Measurements from ENCODE around the gene DPP6. TPM values are rescaled to one million over a fixed set of nuclear protein-coding genes. Genes with fewer than 3 reads are reported as not detected.

DPP6 gene
- total and polyA plus RNA-seq, 2 of the 8 experiments (the other 6 are each of a cell fraction or from before 2014, with no cell fraction given): 4.7 to 6.8 TPM

GRCh38 chr7:154674191-154674590, 622.0 kb downstream of the DPP6 start:
- no peak overlapping the region for H3K4me2 ChIP-seq (ENCODE audit: insufficient read depth in 1 of 2, low read depth in 2 of 2, low read length in 2 of 2)
- H3K9me3 ChIP-seq (ENCODE audit: insufficient read depth in 2 of 2, low read depth in 1 of 2, low read length in 1 of 2): peaks cover 0 to 4% of the 10 kb centered on the region in 2 experiments; a peak in 1 of 4 replicates
- no peak overlapping the region for H2BK15ac ChIP-seq (ENCODE audit: low read length)
- H2BK20ac ChIP-seq (ENCODE audit: low read length): no peak overlapping the region
- no peak overlapping the region for H4K5ac ChIP-seq (ENCODE audit: insufficient read length, low read depth, low read length)
- no peak overlapping the region for H4K91ac ChIP-seq (replicated peaks; ENCODE audit: insufficient read length, low read length)
- peaks cover 0 to 2% of the 10 kb centered on the region in 2 experiments for H4K20me1 ChIP-seq (replicated peaks in 1 of 2; ENCODE audit: control insufficient read depth in 1 of 2, insufficient read depth in 2 of 2, low read length in 2 of 2)
- CTCF ChIA-PET (ENCODE audit: partially characterized antibody): interaction anchor here (1.2 to 1.9 kb wide), 2 partner anchors 19 to 25 kb away, joined by 3 to 6 read pairs; no protein-coding TSS in a partner anchor
- no peak overlapping the region for H3K9ac ChIP-seq (replicated peaks in 1 of 4; ENCODE audit: extremely low read depth in 1 of 4, low read depth in 3 of 4, low read length in 3 of 4)
- H3K4me3 ChIP-seq (ENCODE audit: extremely low read depth in 1 of 4, insufficient read depth in 2 of 4, low read depth in 3 of 4, low read length in 4 of 4): no peak overlapping the region
- H3K79me2 ChIP-seq (ENCODE audit: control insufficient read depth in 1 of 2, insufficient read depth in 2 of 2, low read length in 2 of 2): no peaks in the 10 kb centered on the region
- TF ChIP-seq HDAC6 (IDR thresholded peaks at IDR 0.05; ENCODE audit: low read depth, low read length): no peak
- no peak for TF ChIP-seq MAFK (IDR thresholded peaks at IDR 0.05; ENCODE audit: low read depth, low read length)
- no peak for TF ChIP-seq CBX8 (IDR thresholded peaks at IDR 0.05; ENCODE audit: borderline replicate concordance, low read depth, low read length)
- no peak for TF ChIP-seq POLR2AphosphoS5 (IDR thresholded peaks at IDR 0.05; ENCODE audit: low read depth, low read length)
- no peak for TF ChIP-seq CBX5 (IDR thresholded peaks at IDR 0.05; ENCODE audit: low read depth, low read length)
- no peak for TF ChIP-seq POU5F1 (IDR thresholded peaks at IDR 0.05; ENCODE audit: low read depth, low read length)
- TF ChIP-seq SIX5 (IDR thresholded peaks at IDR 0.05; ENCODE audit: low read depth, low read length): no peak
- TF ChIP-seq ZNF274 (IDR thresholded peaks at IDR 0.05; ENCODE audit: borderline replicate concordance, extremely low read depth, low read length): no peak
- TF ChIP-seq SUZ12 (IDR thresholded peaks at IDR 0.05; ENCODE audit: low read length): no peak
- TF ChIP-seq BRCA1 (IDR thresholded peaks at IDR 0.05; ENCODE audit: low read depth, low read length): no peak
- no peak for TF ChIP-seq JUND (IDR thresholded peaks at IDR 0.05; ENCODE audit: low read length)
- TF ChIP-seq PHF8 (conservative IDR thresholded peaks at IDR 0.05; ENCODE audit: low read depth, low read length): no peak
- no peak overlapping the region for H2AFZ ChIP-seq (ENCODE audit: low read length)
- H2AK5ac ChIP-seq (ENCODE audit: low read depth, low read length): no peak overlapping the region
- no peaks in the 10 kb centered on the region for H3K36me3 ChIP-seq (ENCODE audit: control insufficient read depth in 2 of 4, insufficient read depth in 4 of 4, low read length in 3 of 4)
- FAIRE-seq (no peak), DNase-seq (ENCODE audit: low read depth in 1 of 2, low spot score in 2 of 2) (no peak)
- 77% methylated on average over 6 of the region's 6 CpGs; no CpG with 5 or more reads in 1 of the 2 experiments for WGBS, 2 experiments (ENCODE audit: extremely low coverage in 1 of 2, insufficient coverage in 1 of 2, insufficient read length in 1 of 2, insufficient replicate concordance in 2 of 2, low coverage in 1 of 2, low lambda C conversion rate in 2 of 2, missing lambda C conversion rate in 1 of 2)
- no peak overlapping the region for H4K8ac ChIP-seq (ENCODE audit: extremely low read depth, insufficient read depth, low read length)
- no peak overlapping the region for H3K27ac ChIP-seq (ENCODE audit: low read depth, low read length)
- no peaks in the 10 kb centered on the region for H3K27me3 ChIP-seq (replicated peaks in 1 of 4; ENCODE audit: control insufficient read depth in 3 of 4, extremely low read depth in 1 of 4, insufficient read depth in 3 of 4, low read length in 3 of 4)
- no peak overlapping the region for H3K4ac ChIP-seq (replicated peaks; ENCODE audit: insufficient read length, low read depth, low read length)
- H3K56ac ChIP-seq (replicated peaks; ENCODE audit: insufficient read length, low read depth, low read length): no peak overlapping the region
- no peak overlapping the region for H3K23ac ChIP-seq (ENCODE audit: insufficient read length)
- no peak overlapping the region for H2BK12ac ChIP-seq (ENCODE audit: low read depth, low read length)
- no peaks in the 10 kb centered on the region for H3K23me2 ChIP-seq (ENCODE audit: low read depth, low read length)
- POLR2A ChIA-PET (ENCODE audit: partially characterized antibody): no interaction called here
- no peak overlapping the region for H2BK5ac ChIP-seq (ENCODE audit: low read depth, low read length)
- no peak overlapping the region for H3K18ac ChIP-seq (ENCODE audit: extremely low read depth, low read length)
- H3K4me1 ChIP-seq (replicated peaks in 1 of 4; ENCODE audit: control insufficient read depth in 3 of 4, insufficient read depth in 4 of 4, low read length in 3 of 4): no peaks in the 10 kb centered on the region
- no peak overlapping the region for H2BK120ac ChIP-seq (replicated peaks; ENCODE audit: low read depth, low read length)
- no peaks in the 10 kb centered on the region for H3K79me1 ChIP-seq (ENCODE audit: low read depth, low read length)
- H3K14ac ChIP-seq (ENCODE audit: insufficient read length): no peak overlapping the region
